Measurements from ENCODE around the gene IST1.
"Not testable (repeated sequence)": the region's sequence is repeated elsewhere in the genome, so short reads cannot be mapped to it uniquely, and the experiment has no call there.

IST1 gene

GRCh38 chr16:71894921-71895678, at the start of gene IST1:
Gene IST1 (plus strand): TSS chr16:71895531. CDS start chr16:71915641, 20,110 bp downstream.
- DNase-seq = peak; percentile 84 to 91

GRCh38 chr16:71845639-71846430, 49.5 kb upstream of the IST1 start, which contains the start of gene ATXN1L:
Gene ATXN1L (plus strand): TSS chr16:71845976. CDS start chr16:71849741, 3,765 bp downstream.
- DNase-seq = peak; percentile 67 to 87

- peak in 1 of 2 donors; percentile 28 for DNase-seq
Observed at GRCh38 chr16:71846431-71846830, 48.9 kb upstream of the IST1 start.

- DNase-seq = no peak
Observed at GRCh38 chr16:71847096-71847495, 48.2 kb upstream of the IST1 start.

GRCh38 chr16:71848622-71849021, 46.7 kb upstream of the IST1 start:
- no peak for DNase-seq

- no peak for DNase-seq
Observed at GRCh38 chr16:71851746-71852145, 43.6 kb upstream of the IST1 start.

GRCh38 chr16:71852158-71852557, 43.2 kb upstream of the IST1 start:
- no peak for DNase-seq

GRCh38 chr16:71852561-71852960, 42.8 kb upstream of the IST1 start:
- no peak for DNase-seq

GRCh38 chr16:71853413-71853812, 41.9 kb upstream of the IST1 start:
- no peak for DNase-seq

- DNase-seq = no peak
Observed at GRCh38 chr16:71854369-71854948, 40.9 kb upstream of the IST1 start.

GRCh38 chr16:71855937-71856662, 39.2 kb upstream of the IST1 start:
- DNase-seq = no peak

- DNase-seq = no peak
Observed at GRCh38 chr16:71859762-71860521, 35.4 kb upstream of the IST1 start.

- DNase-seq = no peak
Observed at GRCh38 chr16:71863995-71864394, 31.3 kb upstream of the IST1 start.

GRCh38 chr16:71865173-71865863, 30.0 kb upstream of the IST1 start:
- no peak for DNase-seq

GRCh38 chr16:71867175-71867574, 28.2 kb upstream of the IST1 start:
- not testable (repeated sequence) for DNase-seq

- no peak for DNase-seq
Observed at GRCh38 chr16:71867939-71868338, 27.4 kb upstream of the IST1 start.

- no peak for DNase-seq
Observed at GRCh38 chr16:71869089-71869488, 26.2 kb upstream of the IST1 start.

GRCh38 chr16:71870818-71871217, 24.5 kb upstream of the IST1 start:
- no peak for DNase-seq

- DNase-seq = no peak
Observed at GRCh38 chr16:71873199-71873598, 22.1 kb upstream of the IST1 start.

- DNase-seq = no peak
Observed at GRCh38 chr16:71878911-71879310, 16.4 kb upstream of the IST1 start.

- peak in 1 of 2 donors; percentile 76 for DNase-seq
Observed at GRCh38 chr16:71880176-71880575, 15.2 kb upstream of the IST1 start.
